Aorta (tissue), 5 donors: ENCODE results near the gene RAD50. TPM values are rescaled to one million over a fixed set of nuclear protein-coding genes. Genes with fewer than 3 reads are reported as not detected.
"Not testable (repeated sequence)": the region's sequence is repeated elsewhere in the genome, so short reads cannot be mapped to it uniquely, and the experiment has no call there.

ENCODE experiments used
- ATAC-seq: fragments of 200-7000 bp; cut with Tn5 transposase; one replicate; pipeline ENCODE4 v1.9.1; 2022; ENCODE audit warnings: moderate library complexity; ENCODE audit not compliant: low FRiP score
- DNase-seq, 2 donors: peaks; one replicate each; pipeline ENCODE4 v3.0.0-alpha.2; 2020
- H3K27ac ChIP-seq, 2 donors: one replicate each; pipeline ENCODE4 v1.5.1; 2013; ENCODE audit warnings: low read length in 2 of 2, mild to moderate bottlenecking in 2 of 2, moderate library complexity in 2 of 2, control low read depth in 1 of 2, inconsistent platforms in 1 of 2, low read depth in 1 of 2
- H3K27me3 ChIP-seq, 2 donors: one replicate each; pipeline ENCODE4 v1.6.1; 2013; ENCODE audit warnings: control low read depth in 1 of 2, low read length in 1 of 2, mild to moderate bottlenecking in 1 of 2, moderate library complexity in 1 of 2; ENCODE audit not compliant: insufficient read depth in 2 of 2, control insufficient read depth in 1 of 2
- H3K36me3 ChIP-seq, 2 donors: one replicate each; pipeline ENCODE4 v1.6.1; 2013; ENCODE audit warnings: control low read depth in 1 of 2, low read length in 1 of 2, mild to moderate bottlenecking in 1 of 2; ENCODE audit not compliant: insufficient read depth in 2 of 2, control insufficient read depth in 1 of 2
- H3K4me1 ChIP-seq, 2 donors: one replicate each; pipeline ENCODE4 v1.6.1; 2013; ENCODE audit warnings: low read length in 2 of 2, control low read depth in 1 of 2, mild to moderate bottlenecking in 1 of 2, moderate library complexity in 1 of 2; ENCODE audit not compliant: insufficient read depth in 2 of 2, control insufficient read depth in 1 of 2
- H3K4me3 ChIP-seq, 2 donors: one replicate each; pipeline ENCODE4 v1.5.1; 2013; ENCODE audit warnings: low read length in 2 of 2, control low read depth in 1 of 2, mild to moderate bottlenecking in 1 of 2
- H3K9me3 ChIP-seq: one replicate; pipeline ENCODE4 v1.6.1; 2013; ENCODE audit warnings: mild to moderate bottlenecking, low read length; ENCODE audit not compliant: control insufficient read depth
- WGBS, 2 donors: extraction: QIAGEN DNeasy Blood & Tissue Kit; methylation state at CpG; one replicate each; pipeline ENCODE4 v1.1.7; 2013; 5-methylcytosine and 5-hydroxymethylcytosine counted together
- intact Hi-C, 2 donors: fragments of 100-400 bp; cut with DNase I; formaldehyde crosslinking; loops; one replicate each; pipeline versions ENCODE4 v1.14.2 to v1.15.0; 2022
- long read RNA-seq, 2 donors: library from polyadenylated mRNA; unstranded; transcript quantifications; one replicate each; pipeline ENCODE4 v2.0.0, GENCODE V29; 2020 to 2021
- polyA plus RNA-seq, 2 donors: library from polyadenylated mRNA; stranded (reverse); fragments of 200-250 nt; gene quantifications; one replicate each; pipeline ENCODE4 v1.2.3, GENCODE V29; 2013
- total RNA-seq, 2 donors: library from RNA; stranded (reverse); fragmentation: NEBNext Ultra II Directional; extraction: Animal tissue kit (Norgen Biotek cat#: 25700); gene quantifications; one replicate each; pipeline ENCODE4 v1.2.1, GENCODE V29; 2021
- donor health status: healthy with polysubstance abuse.
- donor health status: Bipolar disorder and iron deficiency.
- donor health status: DM: no; HTN: no; CAD: no.
- donor health status: DM: no; HTN: no; CAD: no.
- donor health status: DM: yes; HTN: yes; CAD: no.

The RAD50 gene
- total RNA-seq (10 to 100 TPM; 29.9 to 36.3 TPM), polyA plus RNA-seq (1 to 10 TPM; 6.1 to 9.7 TPM)
- long read RNA-seq, donor 1, partial matches to known transcripts = 52 of 60 reads
- long read RNA-seq, donor 1, other reads (novel, unspliced or antisense) = 8 of 60 reads
- long read RNA-seq, donor 2, partial matches to known transcripts = 14 of 19 reads
- long read RNA-seq, donor 2, other reads (novel, unspliced or antisense) = 5 of 19 reads

GRCh38 chr5:132556763-132557477 lies at the start of gene RAD50:
RAD50 (plus strand) TSS chr5:132556977; CDS start chr5:132557325, 348 bp downstream.
- H3K27me3 ChIP-seq = no peaks in the 10 kb centered on the region
- ATAC-seq (peak; percentile 99), DNase-seq (peak; percentile 96 to 98)
- no peaks in the 10 kb centered on the region for H3K9me3 ChIP-seq
- H3K4me1 ChIP-seq = peaks cover 0 to 1% of the 10 kb centered on the region in 2 donors
- peak within 1 kb of the TSS; percentile 29 to 50 for H3K4me3 ChIP-seq
- WGBS, 2 donors = 0 to 1% methylated on average over 53 of the region's 53 CpGs
- peaks cover 0 to 1% of the 10 kb centered on the region in 2 donors for H3K36me3 ChIP-seq
- intact Hi-C loops = no loop called here
- H3K27ac ChIP-seq = peak within 1 kb of the TSS; percentile 30 to 54

GRCh38 chr5:132510076-132510475 lies 46.7 kb upstream of the RAD50 start:
- Histone ChIP-seq H3K4me1 (no peaks in the 10 kb centered on the region), H3K36me3 (no peaks in the 10 kb centered on the region), H3K4me3 (no peak overlapping the region), H3K27me3 (no peaks in the 10 kb centered on the region), H3K9me3 (no peaks in the 10 kb centered on the region), H3K27ac (no peak overlapping the region)
- DNase-seq (no peak), ATAC-seq (no peak)
- intact Hi-C loops = no loop called here

GRCh38 chr5:132513618-132514336 lies 43.0 kb upstream of the RAD50 start:
- intact Hi-C loops, DNase-seq, H3K27me3 ChIP-seq, H3K4me3 ChIP-seq, ATAC-seq, H3K27ac ChIP-seq, H3K36me3 ChIP-seq, H3K4me1 ChIP-seq, H3K9me3 ChIP-seq: not testable (repeated sequence)
- 94 to 98% methylated on average over 11 to 23 of the region's 25 CpGs for WGBS, 2 donors

GRCh38 chr5:132522067-132522466 lies 34.7 kb upstream of the RAD50 start:
- not testable (repeated sequence) for H3K27me3 ChIP-seq, H3K4me3 ChIP-seq, H3K9me3 ChIP-seq, H3K27ac ChIP-seq, ATAC-seq, DNase-seq, H3K36me3 ChIP-seq, H3K4me1 ChIP-seq
- 70 to 85% methylated on average over 1 of the region's 1 CpG for WGBS, 2 donors
- intact Hi-C loops = loop anchor here (10.0 kb wide), 2 partner anchors 183 to 193 kb away; no protein-coding TSS in a partner anchor

DNA sequence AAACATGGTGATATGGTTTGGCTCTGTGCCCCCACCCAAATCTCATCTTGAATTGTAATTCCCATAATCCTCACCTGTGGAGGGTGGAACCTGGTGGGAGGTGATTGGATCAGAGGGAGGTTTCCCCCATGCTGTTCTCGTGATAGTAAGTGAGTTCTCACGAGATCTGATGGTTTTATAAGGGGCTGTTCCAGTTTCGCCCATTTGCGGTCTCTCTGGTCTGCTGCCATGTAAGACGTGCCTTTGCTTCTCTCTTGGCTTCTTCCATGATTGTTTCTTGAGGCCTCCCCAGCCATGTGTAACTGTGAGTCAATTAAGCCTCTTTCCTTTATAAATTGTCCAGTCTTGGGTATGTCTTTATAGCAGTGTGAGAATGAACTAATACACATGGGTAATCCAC lies 31.9 kb upstream of the RAD50 start:
- H3K36me3 ChIP-seq, H3K27ac ChIP-seq, H3K9me3 ChIP-seq, H3K4me1 ChIP-seq, H3K27me3 ChIP-seq, DNase-seq, ATAC-seq, H3K4me3 ChIP-seq: not testable (repeated sequence)
- 89 to 91% methylated on average over 5 of the region's 5 CpGs for whole genome bisulfite sequencing, 2 donors
- intact Hi-C loops = loop anchor here (10.0 kb wide), 2 partner anchors 180 to 190 kb away; no protein-coding TSS in a partner anchor

- H3K4me3 ChIP-seq = no peak overlapping the region
- H3K4me1 ChIP-seq = no peaks in the 10 kb centered on the region
- no peaks in the 10 kb centered on the region for H3K36me3 ChIP-seq
- H3K27ac ChIP-seq = no peak overlapping the region
- H3K9me3 ChIP-seq = no peaks in the 10 kb centered on the region
- ATAC-seq (no peak), DNase-seq (no peak)
- intact Hi-C loops = loop anchor here (10.0 kb wide), 2 partner anchors 179 to 189 kb away; no protein-coding TSS in a partner anchor
- no peaks in the 10 kb centered on the region for H3K27me3 ChIP-seq
Measured at GRCh38 chr5:132525299-132525724, 31.5 kb upstream of the RAD50 start.

DNA sequence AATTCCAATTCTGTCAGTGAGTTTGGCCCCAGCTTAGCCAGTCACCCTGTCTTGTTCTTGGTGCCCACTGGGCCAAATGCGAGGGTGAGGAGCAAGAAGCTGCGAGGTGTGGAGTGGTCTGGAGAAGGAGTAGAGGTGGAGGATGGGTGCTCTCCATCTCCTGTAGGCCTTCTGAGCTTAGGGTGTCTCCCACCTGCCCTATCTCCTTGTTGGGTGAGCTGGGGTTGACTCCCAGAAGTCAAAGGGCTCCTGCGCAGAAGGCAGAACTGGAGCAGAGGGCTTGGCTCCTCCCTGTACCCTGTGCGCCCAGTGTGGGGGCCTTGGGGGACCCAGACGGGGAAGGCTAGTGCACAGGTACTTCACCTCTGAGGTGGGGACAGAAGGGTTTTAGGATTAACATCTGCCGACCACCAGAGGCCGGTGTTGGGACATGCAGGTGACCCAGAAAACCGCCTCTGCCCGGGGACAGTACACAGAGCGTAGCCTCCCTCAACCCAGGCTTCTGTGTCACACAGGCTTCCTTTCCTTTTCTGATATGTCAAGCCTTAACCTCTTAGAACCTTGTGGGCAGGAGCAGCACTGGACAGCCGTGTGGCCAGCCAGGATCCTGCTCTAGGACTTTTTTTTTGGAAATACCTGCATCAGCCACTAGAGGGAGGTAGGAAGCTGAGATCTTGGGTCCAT lies 30.3 kb upstream of the RAD50 start:
- Histone ChIP-seq H3K27ac (no peak overlapping the region), H3K36me3 (no peaks in the 10 kb centered on the region), H3K4me1 (no peaks in the 10 kb centered on the region), H3K4me3 (no peak overlapping the region), H3K27me3 (no peaks in the 10 kb centered on the region), H3K9me3 (no peaks in the 10 kb centered on the region)
- ATAC-seq (peak; percentile 80), DNase-seq (no peak)
- intact Hi-C loops = loop anchor here (10.0 kb wide), 2 partner anchors 178 to 188 kb away; no protein-coding TSS in a partner anchor
- WGBS, 2 donors = 44% methylated on average over 11 of the region's 11 CpGs

GRCh38 chr5:132526974-132527564 lies 29.7 kb upstream of the RAD50 start:
- H3K9me3 ChIP-seq = no peaks in the 10 kb centered on the region
- H3K27me3 ChIP-seq = no peaks in the 10 kb centered on the region
- intact Hi-C loops = loop anchor here (10.0 kb wide), 2 partner anchors 178 to 188 kb away; no protein-coding TSS in a partner anchor
- ATAC-seq (no peak), DNase-seq (no peak)
- WGBS, 2 donors = 72 to 77% methylated on average over 8 of the region's 8 CpGs
- no peaks in the 10 kb centered on the region for H3K4me1 ChIP-seq
- no peak overlapping the region for H3K27ac ChIP-seq
- no peak overlapping the region for H3K4me3 ChIP-seq
- H3K36me3 ChIP-seq = no peaks in the 10 kb centered on the region
